ENCODE measurements around the gene CCDC40. TPM values are rescaled to one million over a fixed set of nuclear protein-coding genes. Genes with fewer than 3 reads are reported as not detected.

The CCDC40 gene
- total RNA-seq, 2 experiments from 2014 or later: 0.64 to 0.77 TPM

DNA sequence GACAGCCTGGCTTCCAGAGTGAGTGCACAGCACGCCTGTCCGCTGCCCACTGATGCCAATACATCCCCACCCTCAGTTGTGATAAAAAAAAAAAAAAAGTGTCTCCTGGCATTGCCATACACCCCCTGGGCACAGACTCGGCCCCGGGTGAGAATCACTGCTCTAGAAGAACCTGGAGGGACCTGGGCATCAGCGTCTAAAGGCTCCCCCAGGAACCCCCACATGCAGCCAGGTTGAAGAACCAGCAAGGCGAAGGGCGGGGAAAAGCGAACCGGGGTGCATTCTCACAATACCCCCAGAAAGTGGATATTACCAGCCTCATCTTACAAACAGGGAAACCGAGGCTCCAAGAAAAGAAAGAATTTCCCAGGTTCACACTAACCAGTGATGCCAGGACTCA lies 28.5 kb upstream of the CCDC40 start:
- Histone ChIP-seq H3K4me1 (ENCODE audit: insufficient read depth, low read length) (peaks cover 17% of the 10 kb centered on the region), H3K27me3 (ENCODE audit: control insufficient read depth in 1 of 2, insufficient read depth in 2 of 2, low read length in 2 of 2) (no peaks in the 10 kb centered on the region), H3K4me3 (ENCODE audit: low read length) (no peak overlapping the region), H3K36me3 (ENCODE audit: insufficient read depth, low read length) (no peaks in the 10 kb centered on the region), H3K9me3 (ENCODE audit: control insufficient read depth in 1 of 2, insufficient read depth in 1 of 2, low read length in 2 of 2) (no peaks in the 10 kb centered on the region), H3K27ac (ENCODE audit: low read depth in 1 of 2, low read length in 2 of 2) (no peak overlapping the region)
- no peaks in the 10 kb centered on the region for H3K9me3 Mint-ChIP-seq
- no peaks in the 10 kb centered on the region for H3K36me3 Mint-ChIP-seq (ENCODE audit: low read depth)
- no peak overlapping the region for H3K4me3 Mint-ChIP-seq
- TF ChIP-seq, protein P1, sequence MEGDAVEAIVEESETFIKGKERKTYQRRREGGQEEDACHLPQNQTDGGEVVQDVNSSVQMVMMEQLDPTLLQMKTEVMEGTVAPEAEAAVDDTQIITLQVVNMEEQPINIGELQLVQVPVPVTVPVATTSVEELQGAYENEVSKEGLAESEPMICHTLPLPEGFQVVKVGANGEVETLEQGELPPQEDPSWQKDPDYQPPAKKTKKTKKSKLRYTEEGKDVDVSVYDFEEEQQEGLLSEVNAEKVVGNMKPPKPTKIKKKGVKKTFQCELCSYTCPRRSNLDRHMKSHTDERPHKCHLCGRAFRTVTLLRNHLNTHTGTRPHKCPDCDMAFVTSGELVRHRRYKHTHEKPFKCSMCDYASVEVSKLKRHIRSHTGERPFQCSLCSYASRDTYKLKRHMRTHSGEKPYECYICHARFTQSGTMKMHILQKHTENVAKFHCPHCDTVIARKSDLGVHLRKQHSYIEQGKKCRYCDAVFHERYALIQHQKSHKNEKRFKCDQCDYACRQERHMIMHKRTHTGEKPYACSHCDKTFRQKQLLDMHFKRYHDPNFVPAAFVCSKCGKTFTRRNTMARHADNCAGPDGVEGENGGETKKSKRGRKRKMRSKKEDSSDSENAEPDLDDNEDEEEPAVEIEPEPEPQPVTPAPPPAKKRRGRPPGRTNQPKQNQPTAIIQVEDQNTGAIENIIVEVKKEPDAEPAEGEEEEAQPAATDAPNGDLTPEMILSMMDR (IDR thresholded peaks at IDR 0.05): no peak
- peaks cover 8% of the 10 kb centered on the region for H3K4me1 Mint-ChIP-seq (ENCODE audit: low read depth)
- ChIA-PET POLR2A (interaction anchor here (0.8 to 2.6 kb wide), 2 partner anchors 10 to 169 kb away, joined by 3 to 11 read pairs; partner anchors contain the start of gene CBX4), CTCF (interaction anchor here (0.6 to 1.4 kb wide), 12 partner anchors 8 to 218 kb away, joined by 3 to 7 read pairs (median 4); partner anchors contain the start of gene GAA)
- H3K27ac Mint-ChIP-seq: no peak overlapping the region
- intact Hi-C loops (cut with DNase I, micrococcal nuclease): loop anchor here in 1 of 2 experiments (2.0 to 10.0 kb wide), 3 partner anchors 27 to 247 kb away; partner anchors contain the start of gene TBC1D16
- no peak for DNase-seq
- no peak for ATAC-seq (ENCODE audit: poor library complexity)
- H3K27me3 Mint-ChIP-seq: no peaks in the 10 kb centered on the region

DNA sequence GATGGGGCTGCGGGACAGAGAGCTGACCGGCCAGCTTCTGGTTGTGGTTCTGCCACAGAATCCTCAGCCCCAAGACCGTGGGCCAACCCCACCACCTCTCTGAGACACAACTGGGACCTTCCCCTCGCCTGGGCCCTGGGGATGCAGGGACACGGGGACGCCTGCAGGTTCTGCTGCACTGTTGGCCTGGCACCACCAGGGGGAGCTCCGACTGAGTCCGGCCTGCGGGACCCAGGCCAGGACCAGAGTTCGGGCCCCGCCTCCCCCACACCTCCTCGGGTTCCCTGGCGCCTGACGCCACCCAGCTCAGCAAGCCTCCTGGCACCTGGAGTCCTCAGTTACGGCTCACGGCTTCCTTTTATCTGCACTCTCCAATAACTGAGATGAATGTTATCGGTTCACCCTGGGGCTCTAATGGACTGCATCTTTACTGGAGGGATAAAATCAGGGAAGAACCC lies 28.0 kb upstream of the CCDC40 start:
- intact Hi-C loops (cut with DNase I, micrococcal nuclease): loop anchor here in 1 of 2 experiments (2.0 to 10.0 kb wide), 3 partner anchors 26 to 246 kb away; partner anchors contain the start of gene TBC1D16
- H3K27ac Mint-ChIP-seq: no peak overlapping the region

DNA sequence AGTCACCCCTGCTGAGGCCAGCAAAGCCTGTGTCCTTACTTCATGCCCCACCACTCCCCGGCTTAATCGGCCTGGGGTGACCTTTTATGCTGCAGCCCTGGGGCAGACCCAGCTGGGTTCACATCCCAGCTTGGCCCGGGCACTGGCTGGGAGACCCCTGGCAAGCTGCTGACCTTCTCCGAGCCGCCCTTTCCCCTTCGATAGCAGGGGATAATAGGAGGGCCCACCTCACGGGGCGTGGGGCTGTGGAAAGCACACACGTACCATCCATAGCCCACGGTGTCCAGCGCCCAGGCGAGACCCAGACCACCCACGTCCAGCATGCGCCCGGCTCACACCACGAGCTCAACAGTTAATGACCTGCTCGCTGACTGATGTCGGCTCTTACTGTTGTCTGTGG lies 27.6 kb upstream of the CCDC40 start:
- no peak overlapping the region for H3K4me3 ChIP-seq (ENCODE audit: low read length)
- no peaks in the 10 kb centered on the region for H3K36me3 Mint-ChIP-seq (ENCODE audit: low read depth)
- no peak for ATAC-seq (ENCODE audit: poor library complexity)
- intact Hi-C loops (cut with DNase I, micrococcal nuclease): loop anchor here in 1 of 2 experiments (2.0 to 10.0 kb wide), 3 partner anchors 26 to 246 kb away; partner anchors contain the start of gene TBC1D16
- no peaks in the 10 kb centered on the region for H3K36me3 ChIP-seq (ENCODE audit: insufficient read depth, low read length)
- no peak for DNase-seq
- peaks cover 17% of the 10 kb centered on the region for H3K4me1 ChIP-seq (ENCODE audit: insufficient read depth, low read length)
- CTCF ChIA-PET: interaction anchor here (0.6 to 1.4 kb wide), 12 partner anchors 9 to 219 kb away, joined by 3 to 7 read pairs (median 4); partner anchors contain the start of gene GAA
- POLR2A ChIA-PET: interaction anchor here (0.8 to 2.6 kb wide), 2 partner anchors 11 to 170 kb away, joined by 3 to 11 read pairs; partner anchors contain the start of gene CBX4
- H3K27ac ChIP-seq (ENCODE audit: low read depth in 1 of 2, low read length in 2 of 2): no peak overlapping the region
- H3K27me3 ChIP-seq (ENCODE audit: control insufficient read depth in 1 of 2, insufficient read depth in 2 of 2, low read length in 2 of 2): no peaks in the 10 kb centered on the region
- no peaks in the 10 kb centered on the region for H3K9me3 Mint-ChIP-seq
- H3K4me1 Mint-ChIP-seq (ENCODE audit: low read depth): peaks cover 8% of the 10 kb centered on the region
- no peak overlapping the region for H3K27ac Mint-ChIP-seq
- TF ChIP-seq, protein P1 (IDR thresholded peaks at IDR 0.05): no peak
- no peak overlapping the region for H3K4me3 Mint-ChIP-seq
- no peaks in the 10 kb centered on the region for H3K27me3 Mint-ChIP-seq
- peaks cover 0 to under 1% of the 10 kb centered on the region in 2 experiments for H3K9me3 ChIP-seq (ENCODE audit: control insufficient read depth in 1 of 2, insufficient read depth in 1 of 2, low read length in 2 of 2)

More for the DNA sequence above, 28.0 kb upstream of the CCDC40 start:
- ChIA-PET POLR2A (interaction anchor here (0.8 to 2.6 kb wide), 2 partner anchors 11 to 170 kb away, joined by 3 to 11 read pairs; partner anchors contain the start of gene CBX4), CTCF (interaction anchor here (0.6 to 1.4 kb wide), 13 partner anchors 9 to 219 kb away, joined by 3 to 7 read pairs (median 4); partner anchors contain the start of gene GAA)
- Mint-ChIP-seq H3K36me3 (ENCODE audit: low read depth) (no peaks in the 10 kb centered on the region), H3K4me3 (no peak overlapping the region), H3K9me3 (no peaks in the 10 kb centered on the region), H3K27me3 (no peaks in the 10 kb centered on the region), H3K4me1 (ENCODE audit: low read depth) (peaks cover 8% of the 10 kb centered on the region)
- peak; percentile 88 for ATAC-seq (ENCODE audit: poor library complexity)
- DNase-seq: peak; percentile 53 to 84 (median 67)
- no peaks in the 10 kb centered on the region for H3K27me3 ChIP-seq (ENCODE audit: control insufficient read depth in 1 of 2, insufficient read depth in 2 of 2, low read length in 2 of 2)
- no peaks in the 10 kb centered on the region for H3K36me3 ChIP-seq (ENCODE audit: insufficient read depth, low read length)
- H3K4me3 ChIP-seq (ENCODE audit: low read length): no peak overlapping the region
- H3K27ac ChIP-seq (ENCODE audit: low read depth in 1 of 2, low read length in 2 of 2): no peak overlapping the region
- peaks cover 17% of the 10 kb centered on the region for H3K4me1 ChIP-seq (ENCODE audit: insufficient read depth, low read length)
- H3K9me3 ChIP-seq (ENCODE audit: control insufficient read depth in 1 of 2, insufficient read depth in 1 of 2, low read length in 2 of 2): no peaks in the 10 kb centered on the region
- TF ChIP-seq, protein P1 (IDR thresholded peaks at IDR 0.05): peak; percentile 81

Data from CD4-positive, alpha-beta T cell (primary cell).